ENCODE results near the gene FKBP3. TPM values are rescaled to one million over a fixed set of nuclear protein-coding genes. Genes with fewer than 3 reads are reported as not detected.
"Not testable (repeated sequence)": the region's sequence is repeated elsewhere in the genome, so short reads cannot be mapped to it uniquely, and the experiment has no call there.

FKBP3 gene
- total and polyA plus RNA-seq, 2 donors (not counting 1 experiment from before 2014, with no cell fraction given): 18.5 to 58.7 TPM

DNA sequence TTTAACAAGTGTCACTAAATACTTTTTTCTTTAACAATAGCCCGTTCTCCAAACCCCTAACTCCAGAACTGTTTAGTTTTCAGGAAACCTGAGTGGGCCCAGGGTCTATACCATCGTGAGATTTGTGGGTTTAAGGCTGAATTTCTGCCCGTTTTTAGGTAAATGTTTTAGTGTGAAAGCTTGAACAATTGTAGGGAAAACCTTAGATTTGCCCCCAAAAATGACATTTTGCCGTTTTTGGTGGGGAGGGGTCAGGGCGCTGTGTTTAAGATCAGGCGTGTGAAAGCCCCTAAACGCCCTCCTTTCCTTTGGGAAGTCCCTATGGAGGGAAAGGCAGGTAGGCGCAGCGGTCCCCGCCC, 50.7 kb downstream of the FKBP3 start:
- peak overlapping the region; percentile 88 for H2AFZ ChIP-seq (ENCODE audit: insufficient read depth, low read depth, low read length, poor library complexity, severe bottlenecking)
- intact Hi-C loops (cut with micrococcal nuclease): no loop called here
- peak overlapping the region; percentile 77 for H3K9ac ChIP-seq (ENCODE audit: low read length)
- no peaks in the 10 kb centered on the region for H3K36me3 ChIP-seq (replicated peaks in 1 of 2; ENCODE audit: control extremely low read depth in 1 of 2, control insufficient read depth in 1 of 2, extremely low read depth in 1 of 2, insufficient read depth in 2 of 2, low read length in 1 of 2)
- ChIA-PET CTCF (no interaction called here), POLR2A (interaction anchor here (2.1 kb wide), 1 partner anchor 122 kb away, joined by 13 read pairs; the partner anchor contains the start of genes KLHL28 and TOGARAM1)
- no peaks in the 10 kb centered on the region for H3K27me3 ChIP-seq (replicated peaks in 1 of 4; ENCODE audit: control extremely low read depth in 1 of 4, control insufficient read depth in 3 of 4, insufficient read depth in 4 of 4, low read length in 3 of 4)
- H3K4me3 Mint-ChIP-seq: peak overlapping the region; percentile 96
- ATAC-seq (ENCODE audit: low read depth) (no peak), DNase-seq (no peak)
- H3K79me2 ChIP-seq (ENCODE audit: control insufficient read depth, insufficient read depth, low read length): peaks cover 47% of the 10 kb centered on the region
- WGBS (ENCODE audit: insufficient coverage): 4% methylated on average over 9 of the region's 10 CpGs
- TF ChIP-seq EZH2 (IDR thresholded peaks at IDR 0.05; ENCODE audit: borderline replicate concordance, insufficient read depth, low read depth, low read length, poor library complexity, severe bottlenecking): no peak
- TF ChIP-seq, protein P1, sequence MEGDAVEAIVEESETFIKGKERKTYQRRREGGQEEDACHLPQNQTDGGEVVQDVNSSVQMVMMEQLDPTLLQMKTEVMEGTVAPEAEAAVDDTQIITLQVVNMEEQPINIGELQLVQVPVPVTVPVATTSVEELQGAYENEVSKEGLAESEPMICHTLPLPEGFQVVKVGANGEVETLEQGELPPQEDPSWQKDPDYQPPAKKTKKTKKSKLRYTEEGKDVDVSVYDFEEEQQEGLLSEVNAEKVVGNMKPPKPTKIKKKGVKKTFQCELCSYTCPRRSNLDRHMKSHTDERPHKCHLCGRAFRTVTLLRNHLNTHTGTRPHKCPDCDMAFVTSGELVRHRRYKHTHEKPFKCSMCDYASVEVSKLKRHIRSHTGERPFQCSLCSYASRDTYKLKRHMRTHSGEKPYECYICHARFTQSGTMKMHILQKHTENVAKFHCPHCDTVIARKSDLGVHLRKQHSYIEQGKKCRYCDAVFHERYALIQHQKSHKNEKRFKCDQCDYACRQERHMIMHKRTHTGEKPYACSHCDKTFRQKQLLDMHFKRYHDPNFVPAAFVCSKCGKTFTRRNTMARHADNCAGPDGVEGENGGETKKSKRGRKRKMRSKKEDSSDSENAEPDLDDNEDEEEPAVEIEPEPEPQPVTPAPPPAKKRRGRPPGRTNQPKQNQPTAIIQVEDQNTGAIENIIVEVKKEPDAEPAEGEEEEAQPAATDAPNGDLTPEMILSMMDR (IDR thresholded peaks at IDR 0.05): no peak
- peak overlapping the region; percentile 82 for H3K4me2 ChIP-seq (replicated peaks; ENCODE audit: low read depth, low read length, poor library complexity, severe bottlenecking)
- H3K4me1 Mint-ChIP-seq: peaks cover 45% of the 10 kb centered on the region
- H3K4me1 ChIP-seq (ENCODE audit: control insufficient read depth in 2 of 2, insufficient read depth in 2 of 2, low read length in 2 of 2): peaks cover 18 to 31% of the 10 kb centered on the region in 2 donors
- no peaks in the 10 kb centered on the region for H3K9me3 Mint-ChIP-seq (ENCODE audit: insufficient read depth)
- H3K4me3 ChIP-seq (ENCODE audit: control extremely low read depth in 1 of 5, extremely low read depth in 1 of 5, insufficient read depth in 1 of 5, low read depth in 2 of 5, low read length in 4 of 5): peak overlapping the region; percentile 27 to 95 (median 91)
- H3K27ac ChIP-seq (ENCODE audit: low read length in 2 of 2): peak overlapping the region; percentile 66 to 96
- peak overlapping the region; percentile 96 for H3K27ac Mint-ChIP-seq
- H3K9me3 ChIP-seq (ENCODE audit: control extremely low read depth in 1 of 3, control insufficient read depth in 2 of 3, insufficient read depth in 1 of 3, low read length in 2 of 3): no peaks in the 10 kb centered on the region
- H4K20me1 ChIP-seq (ENCODE audit: control insufficient read depth, insufficient read depth, low read length, poor library complexity, severe bottlenecking): peaks cover 20% of the 10 kb centered on the region
- no peaks in the 10 kb centered on the region for H3K27me3 Mint-ChIP-seq

- H3K4me3 ChIP-seq (ENCODE audit: control extremely low read depth in 1 of 5, extremely low read depth in 1 of 5, insufficient read depth in 1 of 5, low read depth in 2 of 5, low read length in 4 of 5): no peak overlapping the region
- H3K27ac ChIP-seq (ENCODE audit: low read length in 2 of 2): no peak overlapping the region
- WGBS (ENCODE audit: insufficient coverage): 94% methylated on average over 2 of the region's 2 CpGs
- Mint-ChIP-seq H3K9me3 (ENCODE audit: insufficient read depth) (no peaks in the 10 kb centered on the region), H3K4me1 (peaks cover 37% of the 10 kb centered on the region), H3K27ac (no peak overlapping the region), H3K4me3 (peak overlapping the region; percentile 5), H3K27me3 (no peaks in the 10 kb centered on the region)
- H3K9ac ChIP-seq (ENCODE audit: low read length): no peak overlapping the region
- peaks cover 35% of the 10 kb centered on the region for H3K79me2 ChIP-seq (ENCODE audit: control insufficient read depth, insufficient read depth, low read length)
- peak overlapping the region; percentile 4 for H2AFZ ChIP-seq (ENCODE audit: insufficient read depth, low read depth, low read length, poor library complexity, severe bottlenecking)
- POLR2A ChIA-PET: no interaction called here
- intact Hi-C loops (cut with micrococcal nuclease): no loop called here
- TF ChIP-seq, protein P1 (IDR thresholded peaks at IDR 0.05): no peak
- no peak for TF ChIP-seq EZH2 (IDR thresholded peaks at IDR 0.05; ENCODE audit: borderline replicate concordance, insufficient read depth, low read depth, low read length, poor library complexity, severe bottlenecking)
- no peaks in the 10 kb centered on the region for H3K27me3 ChIP-seq (replicated peaks in 1 of 4; ENCODE audit: control extremely low read depth in 1 of 4, control insufficient read depth in 3 of 4, insufficient read depth in 4 of 4, low read length in 3 of 4)
- peaks cover 11% of the 10 kb centered on the region for H4K20me1 ChIP-seq (ENCODE audit: control insufficient read depth, insufficient read depth, low read length, poor library complexity, severe bottlenecking)
- CTCF ChIA-PET: no interaction called here
- peaks cover 18 to 23% of the 10 kb centered on the region in 2 donors for H3K4me1 ChIP-seq (ENCODE audit: control insufficient read depth in 2 of 2, insufficient read depth in 2 of 2, low read length in 2 of 2)
- no peaks in the 10 kb centered on the region for H3K36me3 ChIP-seq (replicated peaks in 1 of 2; ENCODE audit: control extremely low read depth in 1 of 2, control insufficient read depth in 1 of 2, extremely low read depth in 1 of 2, insufficient read depth in 2 of 2, low read length in 1 of 2)
- no peak for ATAC-seq (ENCODE audit: low read depth)
- DNase-seq: no peak
- no peak overlapping the region for H3K4me2 ChIP-seq (replicated peaks; ENCODE audit: low read depth, low read length, poor library complexity, severe bottlenecking)
- H3K9me3 ChIP-seq (ENCODE audit: control extremely low read depth in 1 of 3, control insufficient read depth in 2 of 3, insufficient read depth in 1 of 3, low read length in 2 of 3): no peaks in the 10 kb centered on the region
Observed at GRCh38 chr14:45082420-45082819, 51.9 kb downstream of the FKBP3 start.

- H3K9me3 ChIP-seq (ENCODE audit: control extremely low read depth in 1 of 3, control insufficient read depth in 2 of 3, insufficient read depth in 1 of 3, low read length in 2 of 3); H3K27ac ChIP-seq (ENCODE audit: low read length in 2 of 2); POLR2A ChIA-PET; DNase-seq; ATAC-seq (ENCODE audit: low read depth); H3K9me3 Mint-ChIP-seq (ENCODE audit: insufficient read depth); H3K4me3 ChIP-seq (ENCODE audit: control extremely low read depth in 1 of 5, extremely low read depth in 1 of 5, insufficient read depth in 1 of 5, low read depth in 2 of 5, low read length in 4 of 5); CTCF ChIA-PET; H2AFZ ChIP-seq (ENCODE audit: insufficient read depth, low read depth, low read length, poor library complexity, severe bottlenecking); H3K4me2 ChIP-seq (replicated peaks; ENCODE audit: low read depth, low read length, poor library complexity, severe bottlenecking); intact Hi-C loops (cut with micrococcal nuclease); H3K36me3 ChIP-seq (replicated peaks in 1 of 2; ENCODE audit: control extremely low read depth in 1 of 2, control insufficient read depth in 1 of 2, extremely low read depth in 1 of 2, insufficient read depth in 2 of 2, low read length in 1 of 2); H3K27me3 ChIP-seq (replicated peaks in 1 of 4; ENCODE audit: control extremely low read depth in 1 of 4, control insufficient read depth in 3 of 4, insufficient read depth in 4 of 4, low read length in 3 of 4); H3K27me3 Mint-ChIP-seq; H3K4me3 Mint-ChIP-seq; H3K9ac ChIP-seq (ENCODE audit: low read length); H3K27ac Mint-ChIP-seq: not testable (repeated sequence)
- H3K79me2 ChIP-seq (ENCODE audit: control insufficient read depth, insufficient read depth, low read length): peaks cover 22% of the 10 kb centered on the region
- H4K20me1 ChIP-seq (ENCODE audit: control insufficient read depth, insufficient read depth, low read length, poor library complexity, severe bottlenecking): peaks cover 11% of the 10 kb centered on the region
- H3K4me1 Mint-ChIP-seq: peaks cover 27% of the 10 kb centered on the region
- 100% methylated on average over 1 of the region's 3 CpGs for WGBS (ENCODE audit: insufficient coverage)
- H3K4me1 ChIP-seq (ENCODE audit: control insufficient read depth in 2 of 2, insufficient read depth in 2 of 2, low read length in 2 of 2): peaks cover 18 to 19% of the 10 kb centered on the region in 2 donors
Observed at GRCh38 chr14:45081096-45081495, 53.2 kb downstream of the FKBP3 start.
